HEK293 (cell line): ENCODE results near the gene C3.

ENCODE experiments used
- TCF7L2 ChIP-seq: IDR thresholded peaks from 2 replicates; pipeline ENCODE4 v1.6.1; 2011; ENCODE audit warnings: low read depth, mild to moderate bottlenecking, inconsistent platforms, low read length, moderate library complexity, borderline replicate concordance
- TRIM28 ChIP-seq: IDR thresholded peaks from 2 replicates; pipeline ENCODE4 v1.6.1; 2011; ENCODE audit warnings: low read length, control low read depth, borderline replicate concordance
- YY1 ChIP-seq: fragments of 450-650 bp; formaldehyde crosslinking; IDR thresholded peaks from 2 replicates; pipeline ENCODE4 v1.5.1; 2018; ENCODE audit warnings: missing biosample characterization, missing genetic modification characterization
- ZIC2 ChIP-seq: fragments of 450-650 bp; formaldehyde crosslinking; IDR thresholded peaks from 2 replicates; pipeline ENCODE4 v1.5.1; 2016; ENCODE audit warnings: missing biosample characterization, missing genetic modification characterization
- ZNF112 ChIP-seq: fragments of 450-650 bp; formaldehyde crosslinking; IDR thresholded peaks from 2 replicates; pipeline ENCODE4 v1.5.0; 2017; ENCODE audit warnings: missing biosample characterization, missing genetic modification characterization
- ZNF274 ChIP-seq, 2 experiments: fragments of 200-500 bp in 1 of 2; fragments of 450-650 bp in 1 of 2; sonication (Bioruptor generic) in 1 of 2; formaldehyde crosslinking in 1 of 2; IDR thresholded peaks; 2 replicates each; pipeline versions ENCODE4 v1.5.1 to v1.6.1; 2014 to 2016; ENCODE audit warnings: borderline replicate concordance in 1 of 2, inconsistent platforms in 1 of 2, low read length in 1 of 2, missing biosample characterization in 1 of 2, missing genetic modification characterization in 1 of 2
- ZNF404 ChIP-seq: fragments of 450-650 bp; formaldehyde crosslinking; IDR thresholded peaks from 2 replicates; pipeline ENCODE4 v1.5.1; 2017; ENCODE audit warnings: missing biosample characterization, missing genetic modification characterization
- ZNF549 ChIP-seq: fragments of 450-650 bp; IDR thresholded peaks from 2 replicates; pipeline ENCODE4 v1.5.1; 2018; ENCODE audit warnings: missing biosample characterization, missing genetic modification characterization, mild to moderate bottlenecking, inconsistent platforms, moderate library complexity
- ZNF768 ChIP-seq: fragments of 450-650 bp; formaldehyde crosslinking; IDR thresholded peaks from 2 replicates; pipeline ENCODE4 v1.5.1; 2018; ENCODE audit warnings: missing biosample characterization, mild to moderate bottlenecking, missing genetic modification characterization
- TF ChIP-seq, protein P1 (sequence below): fragments of 450-650 bp; formaldehyde crosslinking; IDR thresholded peaks from 2 replicates; pipeline ENCODE4 v1.5.1; 2016; ENCODE audit warnings: missing biosample characterization, missing genetic modification characterization
- TF ChIP-seq, protein P2 (sequence below): fragments of 450-650 bp; formaldehyde crosslinking; IDR thresholded peaks from 2 replicates; pipeline ENCODE4 v1.5.1; 2016; ENCODE audit warnings: missing biosample characterization, missing genetic modification characterization
- TF ChIP-seq, protein P3 (sequence below): fragments of 450-650 bp; formaldehyde crosslinking; IDR thresholded peaks from 2 replicates; pipeline ENCODE4 v1.5.1; 2016; ENCODE audit warnings: missing biosample characterization, missing genetic modification characterization

DNA sequence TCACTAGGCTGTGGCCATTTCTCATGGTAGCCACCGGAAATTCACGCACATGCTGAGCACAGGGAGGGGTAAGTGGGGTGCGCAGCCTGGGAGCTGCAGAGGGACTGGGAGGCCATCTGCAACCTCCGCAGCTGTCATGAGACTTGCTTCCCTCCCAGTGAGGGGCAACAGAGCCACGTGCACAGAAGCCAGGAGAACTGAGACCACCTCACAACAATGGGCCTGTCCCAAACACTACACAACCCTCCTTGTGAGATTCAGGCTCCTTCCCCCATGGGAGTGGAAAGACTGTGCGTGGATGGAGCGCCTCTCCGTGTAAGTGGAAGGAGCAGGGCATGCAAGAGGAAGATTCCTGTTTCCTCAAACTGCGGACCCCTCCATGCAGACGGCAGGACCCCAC is 8.8 kb downstream of the C3 start:
- TF ChIP-seq ZNF549 = no peak
- no peak for TF ChIP-seq YY1 (tag by site-specific recombination)
- TF ChIP-seq, protein P1, sequence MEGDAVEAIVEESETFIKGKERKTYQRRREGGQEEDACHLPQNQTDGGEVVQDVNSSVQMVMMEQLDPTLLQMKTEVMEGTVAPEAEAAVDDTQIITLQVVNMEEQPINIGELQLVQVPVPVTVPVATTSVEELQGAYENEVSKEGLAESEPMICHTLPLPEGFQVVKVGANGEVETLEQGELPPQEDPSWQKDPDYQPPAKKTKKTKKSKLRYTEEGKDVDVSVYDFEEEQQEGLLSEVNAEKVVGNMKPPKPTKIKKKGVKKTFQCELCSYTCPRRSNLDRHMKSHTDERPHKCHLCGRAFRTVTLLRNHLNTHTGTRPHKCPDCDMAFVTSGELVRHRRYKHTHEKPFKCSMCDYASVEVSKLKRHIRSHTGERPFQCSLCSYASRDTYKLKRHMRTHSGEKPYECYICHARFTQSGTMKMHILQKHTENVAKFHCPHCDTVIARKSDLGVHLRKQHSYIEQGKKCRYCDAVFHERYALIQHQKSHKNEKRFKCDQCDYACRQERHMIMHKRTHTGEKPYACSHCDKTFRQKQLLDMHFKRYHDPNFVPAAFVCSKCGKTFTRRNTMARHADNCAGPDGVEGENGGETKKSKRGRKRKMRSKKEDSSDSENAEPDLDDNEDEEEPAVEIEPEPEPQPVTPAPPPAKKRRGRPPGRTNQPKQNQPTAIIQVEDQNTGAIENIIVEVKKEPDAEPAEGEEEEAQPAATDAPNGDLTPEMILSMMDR (tag by site-specific recombination) = no peak
- TF ChIP-seq, protein P2, sequence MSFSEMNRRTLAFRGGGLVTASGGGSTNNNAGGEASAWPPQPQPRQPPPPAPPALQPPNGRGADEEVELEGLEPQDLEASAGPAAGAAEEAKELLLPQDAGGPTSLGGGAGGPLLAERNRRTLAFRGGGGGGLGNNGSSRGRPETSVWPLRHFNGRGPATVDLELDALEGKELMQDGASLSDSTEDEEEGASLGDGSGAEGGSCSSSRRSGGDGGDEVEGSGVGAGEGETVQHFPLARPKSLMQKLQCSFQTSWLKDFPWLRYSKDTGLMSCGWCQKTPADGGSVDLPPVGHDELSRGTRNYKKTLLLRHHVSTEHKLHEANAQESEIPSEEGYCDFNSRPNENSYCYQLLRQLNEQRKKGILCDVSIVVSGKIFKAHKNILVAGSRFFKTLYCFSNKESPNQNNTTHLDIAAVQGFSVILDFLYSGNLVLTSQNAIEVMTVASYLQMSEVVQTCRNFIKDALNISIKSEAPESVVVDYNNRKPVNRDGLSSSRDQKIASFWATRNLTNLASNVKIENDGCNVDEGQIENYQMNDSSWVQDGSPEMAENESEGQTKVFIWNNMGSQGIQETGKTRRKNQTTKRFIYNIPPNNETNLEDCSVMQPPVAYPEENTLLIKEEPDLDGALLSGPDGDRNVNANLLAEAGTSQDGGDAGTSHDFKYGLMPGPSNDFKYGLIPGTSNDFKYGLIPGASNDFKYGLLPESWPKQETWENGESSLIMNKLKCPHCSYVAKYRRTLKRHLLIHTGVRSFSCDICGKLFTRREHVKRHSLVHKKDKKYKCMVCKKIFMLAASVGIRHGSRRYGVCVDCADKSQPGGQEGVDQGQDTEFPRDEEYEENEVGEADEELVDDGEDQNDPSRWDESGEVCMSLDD (tag by site-specific recombination) = no peak
- TF ChIP-seq ZNF404 (tag by site-specific recombination) = no peak
- TF ChIP-seq, protein P3, sequence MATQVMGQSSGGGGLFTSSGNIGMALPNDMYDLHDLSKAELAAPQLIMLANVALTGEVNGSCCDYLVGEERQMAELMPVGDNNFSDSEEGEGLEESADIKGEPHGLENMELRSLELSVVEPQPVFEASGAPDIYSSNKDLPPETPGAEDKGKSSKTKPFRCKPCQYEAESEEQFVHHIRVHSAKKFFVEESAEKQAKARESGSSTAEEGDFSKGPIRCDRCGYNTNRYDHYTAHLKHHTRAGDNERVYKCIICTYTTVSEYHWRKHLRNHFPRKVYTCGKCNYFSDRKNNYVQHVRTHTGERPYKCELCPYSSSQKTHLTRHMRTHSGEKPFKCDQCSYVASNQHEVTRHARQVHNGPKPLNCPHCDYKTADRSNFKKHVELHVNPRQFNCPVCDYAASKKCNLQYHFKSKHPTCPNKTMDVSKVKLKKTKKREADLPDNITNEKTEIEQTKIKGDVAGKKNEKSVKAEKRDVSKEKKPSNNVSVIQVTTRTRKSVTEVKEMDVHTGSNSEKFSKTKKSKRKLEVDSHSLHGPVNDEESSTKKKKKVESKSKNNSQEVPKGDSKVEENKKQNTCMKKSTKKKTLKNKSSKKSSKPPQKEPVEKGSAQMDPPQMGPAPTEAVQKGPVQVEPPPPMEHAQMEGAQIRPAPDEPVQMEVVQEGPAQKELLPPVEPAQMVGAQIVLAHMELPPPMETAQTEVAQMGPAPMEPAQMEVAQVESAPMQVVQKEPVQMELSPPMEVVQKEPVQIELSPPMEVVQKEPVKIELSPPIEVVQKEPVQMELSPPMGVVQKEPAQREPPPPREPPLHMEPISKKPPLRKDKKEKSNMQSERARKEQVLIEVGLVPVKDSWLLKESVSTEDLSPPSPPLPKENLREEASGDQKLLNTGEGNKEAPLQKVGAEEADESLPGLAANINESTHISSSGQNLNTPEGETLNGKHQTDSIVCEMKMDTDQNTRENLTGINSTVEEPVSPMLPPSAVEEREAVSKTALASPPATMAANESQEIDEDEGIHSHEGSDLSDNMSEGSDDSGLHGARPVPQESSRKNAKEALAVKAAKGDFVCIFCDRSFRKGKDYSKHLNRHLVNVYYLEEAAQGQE = no peak
- TF ChIP-seq TRIM28 = no peak
- no peak for TF ChIP-seq ZIC2 (tag by site-specific recombination)
- TF ChIP-seq ZNF274 (IDR thresholded peaks at IDR 0.05; ENCODE audit: low read length) = no peak
- TF ChIP-seq ZNF274 (tag by site-specific recombination; IDR thresholded peaks at IDR 0.05; ENCODE audit: borderline replicate concordance) = no peak
- no peak for TF ChIP-seq ZNF112 (tag by site-specific recombination)
- no peak for TF ChIP-seq TCF7L2
- TF ChIP-seq ZNF768 (tag by site-specific recombination) = no peak
